ENCODE data around the gene ERBIN.

GRCh38 chr5:65910711-65911110, 15.7 kb upstream of the ERBIN start:
- no peak for TF ChIP-seq CTCF (IDR thresholded peaks at IDR 0.05)
- no peak for TF ChIP-seq POLR2A (IDR thresholded peaks at IDR 0.05)

Measured in Peyer's patch (tissue), 4 donors.